A549 (cell line): ENCODE measurements around the gene LYPLA2.
"Not testable (repeated sequence)": the region's sequence is repeated elsewhere in the genome, so short reads cannot be mapped to it uniquely, and the experiment has no call there.

ENCODE experiments used
- CEBPB ChIP-seq, 2 experiments: fragments of >200 bp in 1 of 2; sonication (Bioruptor Twin) in 1 of 2; formaldehyde crosslinking in 1 of 2; IDR thresholded peaks; 2 replicates each; pipeline ENCODE4 v1.6.1; 2012 to 2016
- MAFK ChIP-seq: fragments of 450-650 bp; IDR thresholded peaks from 2 replicates; pipeline ENCODE4 v1.6.1; 2014; ENCODE audit not compliant: partially characterized antibody
- NPAS2 ChIP-seq: fragments of 250-450 bp; sonication (Bioruptor Pico); IDR thresholded peaks from 2 replicates; pipeline ENCODE4 v1.8.0; 2022; ENCODE audit warnings: mild to moderate bottlenecking, moderate library complexity, borderline replicate concordance
- POLR2A ChIP-seq: IDR thresholded peaks from 2 replicates; pipeline ENCODE4 v1.6.1; 2012; ENCODE audit warnings: mild to moderate bottlenecking, low read length
- RCOR1 ChIP-seq: fragments of 150-350 bp; IDR thresholded peaks from 2 replicates; pipeline ENCODE4 v1.6.1; 2014; ENCODE audit warnings: antibody characterized with exemption, low read length, low read depth
- RFX5 ChIP-seq: fragments of 450-650 bp; IDR thresholded peaks from 2 replicates; pipeline ENCODE4 v1.7.1; 2014; ENCODE audit warnings: antibody characterized with exemption, mild to moderate bottlenecking, moderate library complexity
- TF ChIP-seq, protein P1 (sequence below): IDR thresholded peaks from 2 replicates; pipeline ENCODE4 v1.6.1; 2012
- TF ChIP-seq, protein P2 (sequence below): fragments of >200 bp; sonication (Bioruptor Twin); formaldehyde crosslinking; IDR thresholded peaks from 3 replicates; pipeline ENCODE4 v1.5.1; 2016
- TF ChIP-seq, protein P3 (sequence below): fragments of 250-450 bp; sonication (Bioruptor Pico); IDR thresholded peaks from 2 replicates; pipeline ENCODE4 v1.5.0; 2021; ENCODE audit warnings: mild to moderate bottlenecking, moderate library complexity, borderline replicate concordance

DNA sequence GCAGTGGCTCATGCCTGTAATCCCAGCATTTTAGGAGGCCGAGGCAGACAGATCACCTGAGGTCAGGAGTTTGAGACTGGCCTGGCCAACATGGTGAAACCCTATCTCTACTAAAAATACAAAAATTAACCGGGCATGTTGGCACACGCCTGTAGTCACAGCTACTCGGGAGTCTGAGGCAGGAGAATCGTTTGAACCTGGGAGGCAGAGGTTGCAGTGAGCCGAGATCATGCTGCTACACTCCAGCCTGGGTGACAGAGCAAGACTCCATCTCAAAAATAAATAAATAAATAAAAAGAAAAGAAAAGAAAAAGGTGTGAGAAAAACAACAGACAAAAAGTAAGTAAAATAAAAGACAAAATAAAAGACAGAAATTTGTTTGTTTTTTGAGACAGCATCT, 43.2 kb downstream of the LYPLA2 start:
- not testable (repeated sequence) for TF ChIP-seq RCOR1; POLR2A; RFX5; MAFK; CEBPB (IDR thresholded peaks at IDR 0.05); NPAS2 (CRISPR knock-in tag)
- TF ChIP-seq, protein P1, sequence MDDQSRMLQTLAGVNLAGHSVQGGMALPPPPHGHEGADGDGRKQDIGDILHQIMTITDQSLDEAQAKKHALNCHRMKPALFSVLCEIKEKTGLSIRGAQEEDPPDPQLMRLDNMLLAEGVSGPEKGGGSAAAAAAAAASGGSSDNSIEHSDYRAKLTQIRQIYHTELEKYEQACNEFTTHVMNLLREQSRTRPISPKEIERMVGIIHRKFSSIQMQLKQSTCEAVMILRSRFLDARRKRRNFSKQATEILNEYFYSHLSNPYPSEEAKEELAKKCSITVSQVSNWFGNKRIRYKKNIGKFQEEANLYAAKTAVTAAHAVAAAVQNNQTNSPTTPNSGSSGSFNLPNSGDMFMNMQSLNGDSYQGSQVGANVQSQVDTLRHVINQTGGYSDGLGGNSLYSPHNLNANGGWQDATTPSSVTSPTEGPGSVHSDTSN = not testable (repeated sequence)
- TF ChIP-seq, protein P2, sequence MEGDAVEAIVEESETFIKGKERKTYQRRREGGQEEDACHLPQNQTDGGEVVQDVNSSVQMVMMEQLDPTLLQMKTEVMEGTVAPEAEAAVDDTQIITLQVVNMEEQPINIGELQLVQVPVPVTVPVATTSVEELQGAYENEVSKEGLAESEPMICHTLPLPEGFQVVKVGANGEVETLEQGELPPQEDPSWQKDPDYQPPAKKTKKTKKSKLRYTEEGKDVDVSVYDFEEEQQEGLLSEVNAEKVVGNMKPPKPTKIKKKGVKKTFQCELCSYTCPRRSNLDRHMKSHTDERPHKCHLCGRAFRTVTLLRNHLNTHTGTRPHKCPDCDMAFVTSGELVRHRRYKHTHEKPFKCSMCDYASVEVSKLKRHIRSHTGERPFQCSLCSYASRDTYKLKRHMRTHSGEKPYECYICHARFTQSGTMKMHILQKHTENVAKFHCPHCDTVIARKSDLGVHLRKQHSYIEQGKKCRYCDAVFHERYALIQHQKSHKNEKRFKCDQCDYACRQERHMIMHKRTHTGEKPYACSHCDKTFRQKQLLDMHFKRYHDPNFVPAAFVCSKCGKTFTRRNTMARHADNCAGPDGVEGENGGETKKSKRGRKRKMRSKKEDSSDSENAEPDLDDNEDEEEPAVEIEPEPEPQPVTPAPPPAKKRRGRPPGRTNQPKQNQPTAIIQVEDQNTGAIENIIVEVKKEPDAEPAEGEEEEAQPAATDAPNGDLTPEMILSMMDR = not testable (repeated sequence)
- TF ChIP-seq, protein P3, sequence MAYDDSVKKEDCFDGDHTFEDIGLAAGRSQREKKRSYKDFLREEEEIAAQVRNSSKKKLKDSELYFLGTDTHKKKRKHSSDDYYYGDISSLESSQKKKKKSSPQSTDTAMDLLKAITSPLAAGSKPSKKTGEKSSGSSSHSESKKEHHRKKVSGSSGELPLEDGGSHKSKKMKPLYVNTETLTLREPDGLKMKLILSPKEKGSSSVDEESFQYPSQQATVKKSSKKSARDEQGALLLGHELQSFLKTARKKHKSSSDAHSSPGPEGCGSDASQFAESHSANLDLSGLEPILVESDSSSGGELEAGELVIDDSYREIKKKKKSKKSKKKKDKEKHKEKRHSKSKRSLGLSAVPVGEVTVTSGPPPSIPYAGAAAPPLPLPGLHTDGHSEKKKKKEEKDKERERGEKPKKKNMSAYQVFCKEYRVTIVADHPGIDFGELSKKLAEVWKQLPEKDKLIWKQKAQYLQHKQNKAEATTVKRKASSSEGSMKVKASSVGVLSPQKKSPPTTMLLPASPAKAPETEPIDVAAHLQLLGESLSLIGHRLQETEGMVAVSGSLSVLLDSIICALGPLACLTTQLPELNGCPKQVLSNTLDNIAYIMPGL (CRISPR knock-in tag) = not testable (repeated sequence)
